ENCODE results near the gene CCM2L. TPM values are rescaled to one million over a fixed set of nuclear protein-coding genes. Genes with fewer than 3 reads are reported as not detected.
A peak's percentile ranks its signal among the peaks of the same experiment; 100 is the strongest.

CCM2L gene
- total RNA-seq: 1 to 10 TPM; 5.2 to 7.8 TPM
- polyA plus RNA-seq (2013, experiment 1 of 2): 2.2 TPM
- polyA plus RNA-seq (2013, experiment 2 of 2): 2.2 TPM
- long read RNA-seq, experiment 1, partial matches to known transcripts: 0 of 7 reads
- long read RNA-seq, experiment 1, other reads (novel, unspliced or antisense): 5 of 7 reads
- long read RNA-seq, experiment 2, partial matches to known transcripts: 0 of 12 reads
- long read RNA-seq, experiment 2, other reads (novel, unspliced or antisense): 9 of 12 reads
- long read RNA-seq, experiment 3, partial matches to known transcripts: 0 of 4 reads
- long read RNA-seq, experiment 3, other reads (novel, unspliced or antisense): 4 of 4 reads
- long read RNA-seq, experiment 4: 0 reads

DNA sequence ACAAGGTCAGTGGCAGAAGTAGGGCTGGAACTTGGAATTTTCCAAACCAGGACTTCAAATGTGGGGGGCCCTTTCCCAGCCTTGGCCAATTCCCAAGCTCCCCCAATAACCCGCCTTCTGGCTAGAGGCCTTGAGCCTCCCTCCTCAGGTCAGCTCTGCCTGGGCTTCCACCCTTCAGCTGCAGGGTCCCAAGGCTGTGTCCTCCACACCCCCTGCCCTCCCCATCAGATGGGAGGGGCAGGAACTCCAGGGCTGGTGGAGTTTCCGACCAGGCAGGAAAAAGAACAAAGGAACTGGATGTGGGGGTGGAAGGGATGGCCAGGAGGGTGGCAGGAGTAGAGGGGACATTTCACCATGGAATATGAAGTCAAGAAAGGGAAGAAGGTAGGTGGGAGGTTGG lies at the start of gene CCM2L:
Gene CCM2L (plus strand): TSS at position 338 of the 400 bp plus-strand sequence. CDS start 17 bp downstream, at position 355.
- Mint-ChIP-seq H3K4me3 (no peak within 1 kb of the TSS), H3K9me3 (no peaks in the 10 kb centered on the region), H3K27me3 (ENCODE audit: insufficient read depth) (peaks cover 7% of the 10 kb centered on the region), H3K27ac (no peak within 1 kb of the TSS), H3K36me3 (ENCODE audit: low read depth) (no peaks in the 10 kb centered on the region), H3K4me1 (peaks cover 29% of the 10 kb centered on the region)
- WGBS, 2 experiments (ENCODE audit: insufficient coverage in 1 of 2, insufficient read length in 1 of 2): 60 to 80% methylated on average over 1 to 2 of the region's 2 CpGs
- H3K36me3 ChIP-seq (ENCODE audit: control insufficient read depth, insufficient read depth, low read length): no peaks in the 10 kb centered on the region
- no peak within 1 kb of the TSS for H3K9ac ChIP-seq (ENCODE audit: extremely low read depth, low read length, poor library complexity, severe bottlenecking)
- H3K9me3 ChIP-seq (ENCODE audit: control insufficient read depth, low read length): no peaks in the 10 kb centered on the region
- H3K27ac ChIP-seq (ENCODE audit: low read depth, low read length): no peak within 1 kb of the TSS
- H3K4me1 ChIP-seq (ENCODE audit: control insufficient read depth, insufficient read depth, low read length): peaks cover 7% of the 10 kb centered on the region
- TF ChIP-seq, protein P1, sequence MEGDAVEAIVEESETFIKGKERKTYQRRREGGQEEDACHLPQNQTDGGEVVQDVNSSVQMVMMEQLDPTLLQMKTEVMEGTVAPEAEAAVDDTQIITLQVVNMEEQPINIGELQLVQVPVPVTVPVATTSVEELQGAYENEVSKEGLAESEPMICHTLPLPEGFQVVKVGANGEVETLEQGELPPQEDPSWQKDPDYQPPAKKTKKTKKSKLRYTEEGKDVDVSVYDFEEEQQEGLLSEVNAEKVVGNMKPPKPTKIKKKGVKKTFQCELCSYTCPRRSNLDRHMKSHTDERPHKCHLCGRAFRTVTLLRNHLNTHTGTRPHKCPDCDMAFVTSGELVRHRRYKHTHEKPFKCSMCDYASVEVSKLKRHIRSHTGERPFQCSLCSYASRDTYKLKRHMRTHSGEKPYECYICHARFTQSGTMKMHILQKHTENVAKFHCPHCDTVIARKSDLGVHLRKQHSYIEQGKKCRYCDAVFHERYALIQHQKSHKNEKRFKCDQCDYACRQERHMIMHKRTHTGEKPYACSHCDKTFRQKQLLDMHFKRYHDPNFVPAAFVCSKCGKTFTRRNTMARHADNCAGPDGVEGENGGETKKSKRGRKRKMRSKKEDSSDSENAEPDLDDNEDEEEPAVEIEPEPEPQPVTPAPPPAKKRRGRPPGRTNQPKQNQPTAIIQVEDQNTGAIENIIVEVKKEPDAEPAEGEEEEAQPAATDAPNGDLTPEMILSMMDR (conservative IDR thresholded peaks at IDR 0.05): no peak
- no peaks in the 10 kb centered on the region for H3K27me3 ChIP-seq (ENCODE audit: control insufficient read depth, insufficient read depth, low read length, poor library complexity, severe bottlenecking)
- no peak for DNase-seq
- H3K4me3 ChIP-seq (ENCODE audit: low read length): no peak within 1 kb of the TSS

DNA sequence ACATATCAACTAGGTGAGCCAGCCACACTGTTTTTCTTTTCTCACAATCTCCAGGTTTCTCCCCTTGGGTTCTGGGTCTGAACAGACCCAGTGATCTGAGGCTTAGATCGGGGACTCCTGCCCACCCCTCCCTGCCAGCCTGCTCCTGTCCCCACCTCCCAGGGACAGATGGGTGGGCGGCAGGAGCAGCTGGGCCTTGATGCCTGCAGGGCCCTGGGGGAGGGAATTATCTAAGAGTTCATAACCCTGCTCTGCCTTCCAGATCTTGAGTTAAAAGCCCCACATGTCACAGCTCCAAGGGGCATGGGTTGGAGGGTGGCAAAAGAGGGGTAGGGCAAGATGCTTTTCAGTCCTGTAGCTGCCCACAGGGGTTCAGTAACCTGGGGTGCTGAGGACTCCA lies 47.5 kb upstream of the CCM2L start:
- Histone ChIP-seq H3K36me3 (ENCODE audit: control insufficient read depth, insufficient read depth, low read length) (no peaks in the 10 kb centered on the region), H3K9me3 (ENCODE audit: control insufficient read depth, low read length) (no peaks in the 10 kb centered on the region), H3K4me1 (ENCODE audit: control insufficient read depth, insufficient read depth, low read length) (no peaks in the 10 kb centered on the region), H3K27me3 (ENCODE audit: control insufficient read depth, insufficient read depth, low read length, poor library complexity, severe bottlenecking) (peaks cover 54% of the 10 kb centered on the region), H3K4me3 (ENCODE audit: low read length) (no peak overlapping the region), H3K27ac (ENCODE audit: low read depth, low read length) (peak overlapping the region; percentile 68), H3K9ac (ENCODE audit: extremely low read depth, low read length, poor library complexity, severe bottlenecking) (no peak overlapping the region)
- no peak overlapping the region for H3K4me3 Mint-ChIP-seq
- H3K4me1 Mint-ChIP-seq: no peaks in the 10 kb centered on the region
- no peak overlapping the region for H3K27ac Mint-ChIP-seq
- no peaks in the 10 kb centered on the region for H3K36me3 Mint-ChIP-seq (ENCODE audit: low read depth)
- WGBS, 2 experiments (ENCODE audit: insufficient coverage in 1 of 2, insufficient read length in 1 of 2): 88% methylated on average over 2 of the region's 2 CpGs; no CpG with 5 or more reads in 1 of the 2 experiments
- no peak for DNase-seq
- peaks cover 79% of the 10 kb centered on the region for H3K27me3 Mint-ChIP-seq (ENCODE audit: insufficient read depth)
- H3K9me3 Mint-ChIP-seq: no peaks in the 10 kb centered on the region
- TF ChIP-seq, protein P1 (conservative IDR thresholded peaks at IDR 0.05): no peak

DNA sequence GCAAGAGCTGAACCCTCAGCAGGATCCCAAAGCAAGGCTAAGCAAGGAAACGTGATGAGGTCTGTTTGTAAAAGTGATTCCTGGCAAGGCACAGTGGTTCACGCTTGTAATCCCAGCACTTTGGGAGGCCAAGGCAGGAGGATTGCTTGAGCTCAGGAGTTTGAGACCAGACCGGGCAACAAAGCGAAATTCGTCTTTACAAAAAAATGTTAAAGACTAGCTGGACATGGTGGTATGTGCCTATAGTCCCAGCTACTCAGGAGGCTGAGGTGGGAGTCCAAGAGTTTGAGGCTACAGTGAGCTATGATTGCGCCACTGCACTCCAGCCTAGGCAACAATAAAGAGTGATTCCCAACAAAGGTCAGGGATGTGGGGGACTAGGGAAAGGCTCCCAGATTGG lies 46.3 kb upstream of the CCM2L start:
- Mint-ChIP-seq H3K4me3 (no peak overlapping the region), H3K4me1 (peaks cover 4% of the 10 kb centered on the region), H3K9me3 (no peaks in the 10 kb centered on the region), H3K27me3 (ENCODE audit: insufficient read depth) (peaks cover 75% of the 10 kb centered on the region), H3K27ac (no peak overlapping the region), H3K36me3 (ENCODE audit: low read depth) (no peaks in the 10 kb centered on the region)
- DNase-seq: no peak
- Histone ChIP-seq H3K9me3 (ENCODE audit: control insufficient read depth, low read length) (no peaks in the 10 kb centered on the region), H3K4me3 (ENCODE audit: low read length) (no peak overlapping the region), H3K27ac (ENCODE audit: low read depth, low read length) (no peak overlapping the region), H3K36me3 (ENCODE audit: control insufficient read depth, insufficient read depth, low read length) (no peaks in the 10 kb centered on the region), H3K9ac (ENCODE audit: extremely low read depth, low read length, poor library complexity, severe bottlenecking) (no peak overlapping the region), H3K4me1 (ENCODE audit: control insufficient read depth, insufficient read depth, low read length) (peaks cover under 1% of the 10 kb centered on the region), H3K27me3 (ENCODE audit: control insufficient read depth, insufficient read depth, low read length, poor library complexity, severe bottlenecking) (peaks cover 51% of the 10 kb centered on the region)
- 78 to 86% methylated on average over 6 of the region's 6 CpGs for WGBS, 2 experiments (ENCODE audit: insufficient coverage in 1 of 2, insufficient read length in 1 of 2)
- TF ChIP-seq, protein P1 (conservative IDR thresholded peaks at IDR 0.05): no peak
